Stimulated activated CD4-positive, alpha-beta T cell treated with anti-CD3 and anti-CD28 coated beads, Interleukin-1b, Interleukin-23, amount 100 ng/mL, for 48 hours (primary cell): ENCODE data around the gene BTBD9.
"Not testable (repeated sequence)": the region's sequence is repeated elsewhere in the genome, so short reads cannot be mapped to it uniquely, and the experiment has no call there.

Experiments
- DNase-seq: peaks from one replicate; pipeline ENCODE4 v3.0.0-alpha.2; 2020

BTBD9 gene

DNA sequence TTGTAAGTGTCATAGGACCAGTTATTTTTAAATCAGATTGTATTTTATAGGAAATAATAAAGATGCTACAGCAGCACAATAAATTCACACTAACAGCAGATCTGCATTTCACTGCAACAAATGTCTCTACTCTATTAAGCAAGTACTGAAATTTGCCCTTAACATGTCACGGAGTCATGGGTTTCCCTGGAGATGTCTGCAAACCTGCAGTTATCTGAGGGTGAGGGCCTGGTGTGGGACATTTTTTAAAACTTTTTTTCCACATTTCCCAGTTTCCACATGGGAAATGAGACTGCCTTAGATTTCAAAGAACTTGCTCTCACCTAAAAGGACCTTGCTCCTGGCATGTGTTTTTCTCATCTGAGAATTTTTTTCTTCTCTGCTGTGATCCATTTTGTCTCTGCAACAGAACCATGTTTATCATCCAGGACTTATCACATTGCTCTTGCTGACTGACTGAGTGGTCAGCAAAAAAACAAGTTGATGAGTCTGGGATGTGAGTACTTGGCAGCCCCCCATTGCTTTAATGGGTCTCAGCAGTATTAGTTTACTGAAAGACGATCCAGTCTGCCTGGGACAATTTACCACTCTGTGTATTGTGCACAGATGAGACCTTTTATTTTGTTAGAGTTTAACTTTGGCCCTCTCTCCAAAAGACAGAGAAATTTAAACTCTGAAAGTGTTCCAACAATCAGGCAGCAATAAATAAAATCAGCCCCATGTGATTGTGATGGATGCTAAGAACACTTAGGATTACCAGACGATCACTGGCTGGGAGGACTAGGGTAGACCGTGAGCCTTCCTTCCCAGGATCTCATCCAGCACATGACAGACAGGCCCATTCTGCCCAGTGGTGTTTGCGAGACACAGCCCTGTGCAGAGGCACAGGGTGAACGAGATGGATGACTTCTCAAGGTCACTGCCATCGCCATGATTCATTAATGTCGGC, 268.8 kb downstream of the BTBD9 start:
- DNase-seq: no peak

DNA sequence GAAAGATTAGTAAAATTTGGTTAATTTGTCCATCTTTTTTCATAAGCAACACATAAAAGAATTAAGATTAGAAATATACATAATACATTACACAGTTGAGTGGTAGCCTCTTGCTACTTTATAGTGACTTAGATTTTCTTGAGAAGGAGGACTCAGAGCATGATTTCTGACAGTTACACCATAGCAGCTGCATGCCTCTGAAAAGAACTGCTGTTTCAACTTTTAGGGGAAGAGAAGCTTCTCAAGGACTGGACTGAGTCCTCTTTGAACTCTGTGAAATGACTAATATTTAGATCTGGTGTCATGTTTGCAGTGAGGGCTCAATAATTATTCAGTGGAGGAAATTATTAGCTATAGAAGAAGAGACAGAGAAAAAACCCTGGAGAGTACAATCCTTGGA, 272.5 kb downstream of the BTBD9 start:
- DNase-seq: no peak

DNA sequence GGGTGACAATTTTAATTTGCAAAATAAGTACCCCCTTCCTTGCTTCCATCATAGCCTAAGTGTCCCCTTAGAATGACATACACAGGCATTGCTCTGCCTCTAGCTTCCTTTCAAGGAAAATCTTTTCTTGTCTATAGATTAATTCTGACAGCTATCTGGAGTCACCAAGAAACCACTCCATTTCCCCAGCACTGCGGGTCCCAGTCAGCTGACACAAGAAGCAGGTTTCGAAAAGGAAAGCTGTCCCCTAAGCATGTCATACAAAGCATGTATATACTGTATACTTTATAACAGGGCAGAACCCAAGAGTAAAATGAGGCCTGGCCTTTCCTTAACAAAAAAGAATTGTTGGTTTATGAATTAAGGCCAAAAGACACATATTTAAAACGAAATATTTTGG, 273.5 kb downstream of the BTBD9 start:
- no peak for DNase-seq

DNA sequence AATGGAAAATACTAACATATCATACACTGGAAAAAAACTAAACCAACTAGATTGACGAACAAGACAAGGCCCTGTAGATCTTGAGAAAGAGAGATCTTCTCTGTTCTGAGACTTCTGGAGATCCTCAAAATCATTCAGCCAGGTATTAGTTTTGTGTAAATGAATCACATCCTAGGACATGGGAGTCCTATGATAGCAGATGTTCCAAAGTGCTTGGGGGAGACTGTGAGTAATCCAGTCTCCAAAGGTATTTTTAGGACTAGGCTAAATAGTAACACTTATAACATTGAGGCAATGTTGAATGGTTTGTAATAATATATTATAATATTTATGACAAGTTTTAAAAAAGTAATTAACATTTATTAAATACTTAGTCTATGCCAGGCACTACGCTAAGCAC, 275.0 kb downstream of the BTBD9 start:
- DNase-seq: no peak

DNA sequence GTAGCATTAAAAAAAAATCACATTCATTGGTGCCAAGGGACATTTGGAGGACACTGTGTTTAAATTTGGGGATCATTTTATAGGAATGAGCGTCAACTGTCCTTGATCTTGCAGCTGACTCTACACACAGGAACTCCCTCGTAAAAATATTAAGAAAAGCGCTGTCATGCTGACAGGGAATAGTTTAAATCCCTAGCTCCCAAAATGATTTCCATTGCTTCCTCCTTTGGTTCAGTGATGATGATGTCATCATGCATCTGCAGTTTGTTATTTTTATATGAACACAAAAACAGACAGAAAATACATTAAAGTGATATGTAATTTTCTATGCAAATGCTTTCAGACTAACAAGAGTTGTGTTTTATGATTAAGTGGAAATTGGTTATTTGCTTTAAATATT, 275.6 kb downstream of the BTBD9 start:
- no peak for DNase-seq

DNA sequence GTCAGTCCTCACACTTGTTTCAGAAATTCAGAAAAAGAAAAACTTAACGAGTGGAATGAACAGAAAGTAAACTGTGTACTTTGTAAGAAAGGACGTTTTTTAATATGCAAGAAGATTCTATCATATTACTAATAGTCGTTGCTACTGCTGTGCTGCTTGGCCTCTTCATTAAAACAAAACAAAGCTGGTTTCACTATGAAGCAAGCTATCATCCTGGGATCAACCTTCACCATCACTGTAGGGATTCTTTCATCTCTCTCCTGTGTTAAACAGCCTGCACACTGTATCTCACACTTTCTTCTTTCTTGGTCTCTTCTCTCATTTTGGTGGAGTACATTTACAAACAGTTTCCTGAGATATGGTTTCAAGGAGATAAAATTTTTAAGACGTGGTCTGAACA, 284.2 kb downstream of the BTBD9 start:
- no peak for DNase-seq

DNA sequence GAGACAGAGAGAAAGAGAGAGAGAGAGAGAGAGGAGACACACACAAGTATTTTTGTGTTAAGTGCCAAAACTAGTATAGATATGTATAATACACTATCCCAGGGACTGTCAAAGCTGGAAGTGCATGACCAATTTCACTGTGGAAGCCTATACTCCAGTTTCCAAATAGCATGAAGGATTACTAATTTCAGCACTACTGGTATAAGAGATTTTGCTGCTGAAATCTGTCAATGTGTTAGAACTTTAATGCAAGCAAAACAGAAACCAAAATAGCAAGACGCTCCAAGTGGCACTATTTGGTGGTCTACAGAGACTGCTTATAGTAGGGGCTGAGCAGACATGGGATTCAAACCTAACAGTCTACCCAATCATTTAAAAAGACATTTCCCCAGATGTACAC, 284.8 kb downstream of the BTBD9 start:
- DNase-seq: no peak

DNA sequence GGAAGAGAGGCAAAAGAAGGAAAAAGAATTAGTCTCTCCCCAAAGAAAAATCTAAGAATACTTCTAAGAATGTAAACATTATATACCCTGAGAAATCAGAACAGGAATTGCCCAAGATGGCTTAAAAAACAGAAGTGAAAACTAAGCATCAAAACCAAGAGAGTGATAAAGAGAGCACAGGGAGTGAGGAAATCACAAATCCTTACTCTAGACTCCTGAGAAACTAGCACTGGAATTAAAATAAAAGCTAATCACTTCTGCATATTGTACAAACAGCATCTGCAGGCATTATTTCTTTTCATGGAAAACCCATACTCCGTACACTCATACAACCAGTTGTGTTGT, 285.7 kb downstream of the BTBD9 start:
- DNase-seq: no peak

DNA sequence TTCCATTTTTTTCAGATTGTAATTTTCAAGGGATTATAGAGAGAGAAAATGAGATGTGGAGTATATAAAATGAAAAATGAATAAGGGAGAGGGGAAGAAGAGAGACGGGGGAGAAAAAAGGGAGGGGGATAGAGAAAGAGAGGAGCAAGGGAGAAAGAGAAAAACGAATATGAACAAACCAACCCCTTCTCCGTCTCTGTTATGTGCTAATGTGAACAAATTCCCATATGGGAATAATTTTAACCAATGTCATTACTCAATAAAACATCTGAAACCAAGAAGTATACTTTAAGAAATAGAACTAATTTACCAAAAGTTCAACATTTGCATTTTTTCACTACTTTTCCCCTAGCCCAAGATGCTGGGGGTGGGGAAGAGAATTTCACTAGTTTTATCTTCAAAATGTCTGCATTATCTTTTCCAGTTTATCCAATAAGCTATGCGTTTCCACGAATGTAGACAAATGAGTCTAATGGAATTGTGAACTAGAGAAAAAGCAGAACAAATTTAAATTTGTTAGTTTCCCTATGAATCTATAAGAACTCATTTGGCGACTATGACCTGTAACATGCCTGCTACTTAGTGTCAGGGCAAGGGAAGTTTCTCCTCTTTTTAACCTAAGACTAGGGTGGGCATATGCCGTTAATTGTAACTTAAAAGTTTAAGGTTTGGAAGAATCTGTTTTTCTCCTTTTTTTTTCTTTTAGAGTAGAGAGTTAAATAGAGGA, 286.3 kb downstream of the BTBD9 start:
- no peak for DNase-seq

DNA sequence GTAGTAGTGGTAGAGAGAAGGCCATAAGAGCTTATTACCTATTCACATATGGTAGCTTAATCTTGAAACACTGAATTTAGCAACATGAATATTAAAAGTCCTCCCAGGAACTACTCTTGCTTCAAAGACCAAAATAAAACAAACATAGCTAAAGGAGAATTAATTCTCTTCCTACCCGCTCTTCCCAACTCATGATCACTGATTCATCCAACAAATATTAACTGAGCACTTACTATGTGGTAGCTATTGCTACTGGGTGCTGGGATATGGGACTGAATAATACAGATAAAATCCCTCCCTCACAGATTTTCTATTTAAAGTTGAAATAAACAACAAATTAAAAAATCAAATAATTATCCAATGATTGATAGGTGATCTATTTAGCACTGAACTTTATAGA, 287.1 kb downstream of the BTBD9 start:
- DNase-seq: no peak

DNA sequence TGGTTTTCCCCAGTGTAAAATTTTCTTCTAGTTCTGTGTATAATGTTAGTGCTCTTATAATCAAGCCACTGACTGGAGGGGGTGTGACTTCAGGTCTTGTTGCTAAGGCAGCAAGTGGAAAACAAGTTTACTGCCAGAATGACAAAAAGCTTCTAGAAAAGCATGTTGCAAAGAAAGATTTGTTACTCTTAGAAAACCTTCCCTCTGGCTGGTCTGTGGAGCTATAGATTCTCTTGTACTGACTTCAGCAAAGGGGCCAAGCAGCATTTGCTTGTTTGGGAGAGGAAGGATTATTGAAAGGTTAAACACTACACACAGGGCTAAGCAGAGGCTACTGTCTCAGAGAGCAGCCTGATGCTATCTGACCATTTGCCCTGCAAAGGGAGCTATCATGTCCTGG, 288.8 kb downstream of the BTBD9 start:
- DNase-seq: no peak

DNA sequence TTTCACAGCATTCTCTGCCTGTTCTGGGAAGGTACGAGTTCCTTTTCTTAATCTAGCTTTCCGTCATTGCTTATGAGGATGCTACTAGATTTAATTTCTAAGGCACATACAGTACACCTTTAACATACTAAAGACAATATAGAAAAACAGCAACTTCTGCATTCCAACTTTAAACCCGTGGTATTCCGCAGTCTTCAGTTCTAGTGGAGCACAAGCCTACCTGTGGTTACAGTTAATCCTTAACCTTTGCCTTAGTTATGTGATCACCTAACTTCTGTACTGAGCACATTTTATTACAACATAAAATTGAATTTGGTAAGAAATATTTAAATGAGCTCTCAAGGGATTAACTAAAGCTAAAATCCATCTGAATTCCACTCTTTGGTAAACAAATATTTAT, 289.5 kb downstream of the BTBD9 start:
- DNase-seq: no peak

DNA sequence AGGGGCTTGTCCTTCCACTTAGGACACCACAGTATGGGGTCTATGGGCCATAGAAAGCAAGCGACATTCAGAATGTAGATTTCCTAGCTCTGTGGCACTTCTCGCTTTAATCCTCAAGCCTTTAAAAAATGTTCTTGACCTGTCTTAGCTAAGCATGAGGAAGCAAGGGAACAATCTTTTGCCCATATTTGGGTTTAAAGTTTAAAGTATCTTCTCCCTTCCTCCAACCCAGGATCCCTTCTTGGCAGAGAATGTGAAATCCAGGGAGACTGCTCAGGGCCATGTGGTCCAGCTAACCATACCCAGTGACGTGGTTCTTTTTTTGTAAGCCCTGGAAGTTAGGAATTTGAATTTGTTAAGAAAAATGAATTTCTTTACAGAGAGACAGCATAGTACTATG, 289.9 kb downstream of the BTBD9 start:
- DNase-seq: no peak

DNA sequence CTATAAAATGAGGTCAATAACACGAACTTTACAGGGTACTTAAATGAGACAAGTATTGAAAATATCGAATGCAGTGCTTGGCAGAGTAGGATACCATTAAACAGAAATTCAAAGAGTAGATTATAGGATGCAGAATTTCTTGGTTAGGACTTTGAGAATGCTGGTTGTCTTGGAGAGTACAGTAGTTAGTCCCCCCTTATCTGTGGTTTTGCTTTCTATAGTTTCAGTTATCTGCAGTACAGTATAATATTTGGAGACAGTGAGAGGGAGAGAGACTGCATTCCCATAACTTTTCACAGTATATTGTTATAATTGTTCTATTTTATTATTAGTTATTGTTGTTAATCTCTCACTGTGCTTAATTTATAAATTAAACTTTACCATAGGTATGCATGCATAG, 290.5 kb downstream of the BTBD9 start:
- DNase-seq: no peak

DNA sequence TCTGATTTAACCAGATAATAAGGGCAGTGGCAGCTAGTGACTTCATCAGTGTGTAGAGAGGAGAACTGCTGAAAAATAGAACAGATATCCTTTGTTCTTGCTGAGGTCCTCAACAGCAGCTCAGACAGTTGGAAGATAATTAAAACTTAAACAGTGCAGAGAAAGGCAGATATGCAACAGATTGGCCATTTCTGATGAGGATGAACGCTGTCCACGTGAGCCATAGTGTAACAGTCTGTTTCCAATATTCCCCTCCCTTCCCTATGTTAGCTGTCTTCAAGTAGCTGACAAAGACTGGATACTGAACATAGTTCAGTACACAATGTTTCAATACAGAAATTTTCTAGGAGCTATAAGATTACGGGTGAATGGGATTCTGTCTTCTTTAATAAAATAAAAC, 291.4 kb downstream of the BTBD9 start:
- DNase-seq: no peak

DNA sequence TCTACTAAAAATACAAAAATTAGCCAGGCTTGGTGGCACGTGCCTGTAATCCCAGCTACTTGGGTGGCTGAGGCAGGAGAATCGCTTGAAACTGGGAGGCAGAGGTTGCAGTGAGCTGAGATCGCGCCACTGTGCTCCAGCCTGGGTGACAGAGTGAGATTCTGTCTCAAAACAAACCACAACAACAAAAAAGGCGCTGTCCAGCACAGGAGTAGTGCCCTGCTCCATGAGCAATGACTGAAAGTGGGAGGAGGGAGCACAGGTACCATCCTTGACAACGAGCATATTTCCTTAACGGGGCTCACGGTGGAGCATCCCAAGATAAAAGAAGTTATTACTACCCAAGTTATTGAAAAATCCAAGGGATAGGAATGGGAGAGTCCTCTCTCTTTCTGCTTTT, 291.9 kb downstream of the BTBD9 start:
- DNase-seq: not testable (repeated sequence)

DNA sequence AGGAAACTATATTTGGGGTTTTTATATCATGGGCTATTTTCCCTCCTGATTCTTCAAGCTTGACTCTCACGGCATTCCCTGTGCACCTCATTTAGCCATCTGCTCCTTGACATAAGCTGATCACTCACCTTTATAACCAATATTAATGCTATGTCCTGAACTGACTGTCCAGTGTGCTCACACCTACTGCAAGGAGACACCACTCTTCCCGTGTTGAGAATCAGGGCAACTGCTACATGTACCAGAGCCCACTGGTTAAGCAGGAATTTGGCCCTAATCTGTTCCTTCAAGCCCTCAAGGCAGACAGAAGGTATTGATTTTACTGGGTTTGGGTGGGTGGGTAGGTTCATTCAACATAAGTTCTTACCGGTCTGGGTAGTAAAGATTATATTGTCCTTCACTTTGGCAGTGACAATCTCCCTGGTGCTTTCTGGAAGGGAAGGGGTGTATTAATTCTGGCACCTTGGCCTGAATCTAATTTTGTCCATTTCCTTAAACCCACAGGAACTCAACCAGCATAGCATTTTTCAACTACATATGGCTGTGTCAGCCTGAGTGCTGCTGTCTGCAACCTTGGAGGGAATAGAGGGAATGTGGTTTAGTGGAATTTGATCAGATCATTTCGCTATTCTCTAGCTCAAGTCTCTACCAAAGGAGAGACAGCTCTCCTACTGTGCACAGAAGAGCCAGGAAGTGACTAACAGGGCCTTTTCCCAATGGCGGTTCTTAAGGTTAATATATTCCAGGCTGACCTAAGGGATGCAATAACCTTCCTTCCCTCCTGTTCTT, 293.2 kb downstream of the BTBD9 start:
- no peak for DNase-seq

DNA sequence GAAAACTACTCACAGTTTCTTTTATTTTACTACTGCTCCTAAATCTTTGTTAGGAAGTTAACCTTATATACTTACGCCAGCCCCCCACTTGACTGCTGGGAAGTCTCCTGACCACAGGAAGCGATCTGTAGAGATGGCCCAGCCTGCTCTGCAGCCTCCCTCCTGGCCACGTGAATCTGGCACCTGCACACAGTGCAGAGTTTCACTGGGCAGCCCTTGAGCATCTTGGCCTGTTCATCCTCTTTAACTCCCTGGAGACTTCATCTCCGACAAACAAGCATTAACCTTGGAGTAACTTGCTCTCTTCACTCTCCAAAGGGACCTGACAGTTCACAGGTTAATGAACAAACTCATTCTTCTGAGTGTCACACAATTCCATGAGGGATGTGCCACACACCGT, 294.1 kb downstream of the BTBD9 start:
- no peak for DNase-seq

DNA sequence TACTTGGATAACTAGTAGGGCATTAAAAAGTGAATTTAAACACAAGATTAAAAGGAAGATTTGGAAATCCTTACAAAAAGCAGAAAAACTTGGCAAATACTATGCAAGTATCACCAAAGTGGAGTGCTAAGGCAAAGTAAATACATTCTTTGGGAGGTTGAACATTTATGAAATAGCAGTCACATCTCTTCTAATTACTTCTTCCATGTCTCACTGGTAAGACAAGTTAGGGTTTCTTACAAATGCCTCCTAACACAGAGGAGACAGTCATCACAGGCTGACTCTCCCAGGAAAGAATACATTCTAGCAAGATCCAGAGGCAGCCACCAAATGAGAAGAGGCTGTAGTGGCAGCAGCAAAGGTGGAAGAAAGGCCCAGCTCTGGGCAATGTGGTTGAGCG, 298.2 kb downstream of the BTBD9 start:
- DNase-seq: no peak

DNA sequence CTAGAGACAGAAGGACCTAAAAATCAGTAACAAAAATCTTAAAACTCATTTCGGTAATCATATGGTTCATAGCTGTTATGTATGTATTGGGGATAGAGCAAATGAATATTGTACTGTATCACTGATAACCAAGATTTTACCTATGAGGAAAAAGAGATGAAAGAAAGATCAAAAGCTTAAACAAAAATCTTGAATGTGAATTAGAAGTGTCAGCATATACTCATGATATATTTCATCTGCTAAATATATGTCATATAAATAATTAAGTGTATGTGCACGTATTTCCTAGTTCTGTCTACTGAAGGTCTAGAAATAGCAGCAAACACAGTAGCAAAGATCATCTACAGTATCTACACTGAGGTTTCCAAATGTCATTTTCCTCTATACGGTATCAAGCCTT, 299.8 kb downstream of the BTBD9 start:
- DNase-seq: no peak

DNA sequence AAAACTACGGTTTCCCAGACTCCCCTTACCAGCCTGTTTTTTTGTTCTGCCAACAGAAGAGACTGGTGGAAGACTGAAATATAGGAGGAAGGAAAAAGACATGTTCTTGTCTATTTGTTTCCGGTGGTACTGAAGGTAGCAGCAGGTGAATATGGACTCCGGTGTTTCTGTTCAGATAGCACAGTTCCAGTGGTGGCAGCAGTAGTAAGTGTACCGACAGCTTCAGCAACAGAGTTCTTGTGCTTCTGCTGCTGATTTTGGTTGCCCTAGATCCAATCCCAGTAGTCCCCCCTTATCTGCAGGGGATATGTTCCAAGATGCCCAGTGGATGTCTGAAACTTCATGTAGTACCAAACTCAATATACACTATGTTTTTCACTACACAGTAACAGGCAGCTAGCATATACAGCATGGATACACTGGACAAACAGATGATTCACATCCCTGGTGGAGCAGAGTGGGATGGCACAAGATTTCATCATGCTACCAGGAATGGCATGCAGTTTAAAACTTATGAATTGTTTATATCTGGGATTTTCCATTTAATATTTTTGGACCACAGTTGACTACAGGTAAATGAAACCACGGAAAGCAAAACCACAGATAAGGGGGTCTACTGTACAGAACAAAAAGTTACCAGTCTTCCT, 301.8 kb downstream of the BTBD9 start:
- DNase-seq: no peak

DNA sequence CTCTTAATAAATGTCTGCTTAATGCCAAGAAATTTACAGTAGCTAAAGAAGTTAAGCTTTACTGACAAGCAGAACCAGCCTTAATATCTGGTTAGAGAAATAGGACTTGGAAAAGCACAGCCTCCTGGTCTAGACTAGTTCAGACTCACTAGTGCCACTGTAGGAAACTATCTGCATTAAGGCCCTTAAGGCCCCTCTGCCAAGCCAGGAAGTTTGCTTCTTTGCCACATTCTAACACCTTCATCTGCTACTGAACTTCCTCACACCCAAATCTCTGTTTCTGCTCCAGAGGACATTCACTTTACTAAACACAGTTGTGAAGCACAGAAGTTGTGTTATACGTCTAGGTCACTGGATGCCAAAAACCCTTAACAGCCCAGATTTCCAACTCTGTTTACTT, 302.8 kb downstream of the BTBD9 start:
- DNase-seq: no peak

DNA sequence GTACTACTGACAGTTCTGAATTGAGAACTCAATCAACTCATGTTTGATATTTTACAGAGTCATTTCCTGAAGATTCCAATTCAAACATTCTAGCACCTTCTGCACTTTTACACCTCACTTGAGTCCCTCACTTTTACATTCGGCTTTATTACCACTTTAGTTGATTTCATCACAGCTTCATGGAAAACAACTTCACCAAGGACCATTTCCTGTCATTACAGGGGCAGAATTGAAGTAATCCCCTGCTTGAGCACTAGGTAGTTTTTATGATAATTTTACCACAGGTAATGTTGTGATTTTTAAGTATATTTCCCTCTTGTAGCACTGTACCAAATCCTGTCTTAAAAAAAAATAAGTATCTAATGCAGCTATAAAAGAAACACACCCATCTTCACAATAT, 312.9 kb downstream of the BTBD9 start:
- DNase-seq: no peak
